D721Med (cell line): ENCODE results near the gene RSPO3.

Experiments
- DNase-seq: peaks from one replicate; pipeline ENCODE4 v3.0.0; 2011; ENCODE audit warnings: low spot score; ENCODE audit not compliant: insufficient read length
- FAIRE-seq: peaks from 2 replicates; lab custom pipeline; 2011; peaks lifted over from hg19 to GRCh38; lab: Jason Lieb, UNC
- CTCF ChIP-seq: IDR thresholded peaks from 2 replicates; pipeline ENCODE4 v1.5.1; 2012; ENCODE audit warnings: mild to moderate bottlenecking, control low read depth; ENCODE audit not compliant: insufficient read depth; ENCODE audit errors: missing control alignments

The RSPO3 gene

GRCh38 chr6:127185437-127185995 is 67.0 kb downstream of the RSPO3 start:
- no peak for FAIRE-seq
- no peak for DNase-seq
- TF ChIP-seq CTCF: no peak

- peak; percentile 33 for TF ChIP-seq CTCF
Measured at GRCh38 chr6:127186889-127187288, 68.4 kb downstream of the RSPO3 start.

GRCh38 chr6:127188744-127189143 is 70.3 kb downstream of the RSPO3 start:
- FAIRE-seq (no peak), DNase-seq (no peak)
- TF ChIP-seq CTCF: no peak

More at GRCh38 chr6:127186889-127187288, 68.4 kb downstream of the RSPO3 start:
- FAIRE-seq (no peak), DNase-seq (no peak)

- DNase-seq (no peak), FAIRE-seq (peak; percentile 44)
- peak; percentile 66 for TF ChIP-seq CTCF
Measured at GRCh38 chr6:127190552-127190951, 72.1 kb downstream of the RSPO3 start.

- TF ChIP-seq CTCF: no peak
- no peak for DNase-seq
- FAIRE-seq: no peak
Measured at GRCh38 chr6:127191716-127192115, 73.2 kb downstream of the RSPO3 start.

GRCh38 chr6:127192911-127193541 is 74.6 kb downstream of the RSPO3 start:
- FAIRE-seq (no peak), DNase-seq (no peak)
- no peak for TF ChIP-seq CTCF

GRCh38 chr6:127195833-127196232 is 77.4 kb downstream of the RSPO3 start:
- no peak for DNase-seq
- no peak for TF ChIP-seq CTCF
- FAIRE-seq: no peak
